Activated CD4-positive, alpha-beta T cell treated with anti-CD3 and anti-CD28 coated beads, Interleukin-2, amount 10 ng/mL, durations not matched to agents 24 days and 14 days (primary cell): ENCODE measurements around the gene THADA. TPM values are rescaled to one million over a fixed set of nuclear protein-coding genes. Genes with fewer than 3 reads are reported as not detected.
A peak's percentile ranks its signal among the peaks of the same experiment; 100 is the strongest.
"Not testable (repeated sequence)": the region's sequence is repeated elsewhere in the genome, so short reads cannot be mapped to it uniquely, and the experiment has no call there.

Source experiments
- DNase-seq: peaks from one replicate; pipeline ENCODE4 v3.0.0; 2022
- H3K27ac Mint-ChIP-seq: one replicate; pipeline ENCODE4 v1.8.0; 2022; ENCODE audit warnings: mild to moderate bottlenecking, mixed read lengths
- H3K27me3 Mint-ChIP-seq: one replicate; pipeline ENCODE4 v1.8.0; 2022; ENCODE audit warnings: mixed read lengths
- H3K36me3 Mint-ChIP-seq: one replicate; pipeline ENCODE4 v1.8.0; 2022; ENCODE audit warnings: low read depth, mild to moderate bottlenecking, mixed read lengths
- H3K4me1 Mint-ChIP-seq: one replicate; pipeline ENCODE4 v1.8.0; 2021; ENCODE audit warnings: mixed read lengths
- H3K4me3 Mint-ChIP-seq: one replicate; pipeline ENCODE4 v1.8.0; 2022; ENCODE audit warnings: mild to moderate bottlenecking, moderate library complexity, mixed read lengths
- H3K9me3 Mint-ChIP-seq: one replicate; pipeline ENCODE4 v1.8.0; 2021; ENCODE audit warnings: mixed read lengths
- intact Hi-C: fragments of 100-400 bp; cut with micrococcal nuclease; formaldehyde crosslinking; loops from one replicate; pipeline ENCODE4 v1.15.1; 2023
- total RNA-seq: library from RNA; stranded (reverse); gene quantifications from 2 replicates; pipeline ENCODE4 v1.2.3, GENCODE V29; 2022

The THADA gene
- total RNA-seq, 1 donor from 2014 or later: 55.4 TPM

- Mint-ChIP-seq H3K27me3 (no peaks in the 10 kb centered on the region), H3K4me1 (peaks cover 8% of the 10 kb centered on the region), H3K27ac (no peak overlapping the region), H3K4me3 (no peak overlapping the region), H3K36me3 (peaks cover 25% of the 10 kb centered on the region), H3K9me3 (no peaks in the 10 kb centered on the region)
- DNase-seq: peak; percentile 56
- intact Hi-C loops: loop anchor here (2.0 to 5.0 kb wide), 3 partner anchors 60 to 596 kb away; no protein-coding TSS in a partner anchor
These were observed 53.4 kb downstream of the THADA start for GRCh38 chr2:43542285-43542933.

GRCh38 chr2:43541165-43541564, 54.7 kb downstream of the THADA start:
- no peak overlapping the region for H3K4me3 Mint-ChIP-seq
- peaks cover 23% of the 10 kb centered on the region for H3K36me3 Mint-ChIP-seq
- DNase-seq: no peak
- H3K27ac Mint-ChIP-seq: no peak overlapping the region
- H3K4me1 Mint-ChIP-seq: peaks cover 12% of the 10 kb centered on the region
- intact Hi-C loops: loop anchor here (2.0 to 5.0 kb wide), 3 partner anchors 18 to 410 kb away; no protein-coding TSS in a partner anchor
- no peaks in the 10 kb centered on the region for H3K27me3 Mint-ChIP-seq
- no peaks in the 10 kb centered on the region for H3K9me3 Mint-ChIP-seq

- intact Hi-C loops: loop anchor here (2.0 to 5.0 kb wide), 3 partner anchors 19 to 409 kb away; no protein-coding TSS in a partner anchor
- Mint-ChIP-seq H3K36me3 (peaks cover 23% of the 10 kb centered on the region), H3K27me3 (no peaks in the 10 kb centered on the region), H3K4me3 (no peak overlapping the region), H3K27ac (no peak overlapping the region), H3K4me1 (peaks cover 12% of the 10 kb centered on the region), H3K9me3 (no peaks in the 10 kb centered on the region)
- no peak for DNase-seq
These were observed 55.6 kb downstream of the THADA start for GRCh38 chr2:43540021-43540779.

- Mint-ChIP-seq H3K27ac (no peak overlapping the region), H3K27me3 (no peaks in the 10 kb centered on the region), H3K4me3 (no peak overlapping the region), H3K4me1 (peaks cover 12% of the 10 kb centered on the region), H3K36me3 (peaks cover 30% of the 10 kb centered on the region), H3K9me3 (no peaks in the 10 kb centered on the region)
- intact Hi-C loops: no loop called here
- no peak for DNase-seq
These were observed 56.4 kb downstream of the THADA start for GRCh38 chr2:43539436-43539835.

- Mint-ChIP-seq H3K27ac (peak overlapping the region; percentile 25), H3K4me1 (peaks cover 12% of the 10 kb centered on the region), H3K27me3 (no peaks in the 10 kb centered on the region), H3K36me3 (peaks cover 32% of the 10 kb centered on the region), H3K4me3 (no peak overlapping the region), H3K9me3 (no peaks in the 10 kb centered on the region)
- intact Hi-C loops: no loop called here
- DNase-seq: no peak
These were observed 57.7 kb downstream of the THADA start for GRCh38 chr2:43538034-43538670.

- DNase-seq: no peak
- intact Hi-C loops: no loop called here
- Mint-ChIP-seq H3K36me3 (peaks cover 40% of the 10 kb centered on the region), H3K9me3 (no peaks in the 10 kb centered on the region), H3K27me3 (no peaks in the 10 kb centered on the region), H3K4me1 (peaks cover 12% of the 10 kb centered on the region), H3K4me3 (no peak overlapping the region), H3K27ac (no peak overlapping the region)
These were observed 58.7 kb downstream of the THADA start for GRCh38 chr2:43537137-43537536.

- intact Hi-C loops: no loop called here
- Mint-ChIP-seq H3K4me3 (no peak overlapping the region), H3K9me3 (no peaks in the 10 kb centered on the region), H3K4me1 (peaks cover 11% of the 10 kb centered on the region), H3K27me3 (no peaks in the 10 kb centered on the region), H3K27ac (no peak overlapping the region), H3K36me3 (peaks cover 45% of the 10 kb centered on the region)
- no peak for DNase-seq
These were observed 61.3 kb downstream of the THADA start for GRCh38 chr2:43534569-43534968.

- intact Hi-C loops, H3K4me3 Mint-ChIP-seq, H3K4me1 Mint-ChIP-seq, H3K27ac Mint-ChIP-seq, H3K27me3 Mint-ChIP-seq, DNase-seq, H3K9me3 Mint-ChIP-seq: not testable (repeated sequence)
- H3K36me3 Mint-ChIP-seq: peaks cover 43% of the 10 kb centered on the region
These were observed 63.3 kb downstream of the THADA start for GRCh38 chr2:43532572-43532971.

GRCh38 chr2:43531251-43531650, 64.6 kb downstream of the THADA start:
- peaks cover 44% of the 10 kb centered on the region for H3K36me3 Mint-ChIP-seq
- peaks cover 3% of the 10 kb centered on the region for H3K9me3 Mint-ChIP-seq
- H3K4me1 Mint-ChIP-seq: peaks cover 2% of the 10 kb centered on the region
- intact Hi-C loops: no loop called here
- no peak overlapping the region for H3K27ac Mint-ChIP-seq
- H3K4me3 Mint-ChIP-seq: no peak overlapping the region
- no peak for DNase-seq
- H3K27me3 Mint-ChIP-seq: no peaks in the 10 kb centered on the region

- Mint-ChIP-seq H3K27ac (no peak overlapping the region), H3K9me3 (peaks cover 24% of the 10 kb centered on the region), H3K4me1 (peaks cover 2% of the 10 kb centered on the region), H3K27me3 (no peaks in the 10 kb centered on the region), H3K36me3 (peaks cover 44% of the 10 kb centered on the region), H3K4me3 (no peak overlapping the region)
- intact Hi-C loops: no loop called here
- DNase-seq: no peak
These were observed 68.8 kb downstream of the THADA start for GRCh38 chr2:43526994-43527393.

GRCh38 chr2:43525506-43525905, 70.3 kb downstream of the THADA start:
- Mint-ChIP-seq H3K27ac (no peak overlapping the region), H3K4me3 (no peak overlapping the region), H3K9me3 (peaks cover 24% of the 10 kb centered on the region), H3K36me3 (peaks cover 39% of the 10 kb centered on the region), H3K4me1 (no peaks in the 10 kb centered on the region), H3K27me3 (no peaks in the 10 kb centered on the region)
- no peak for DNase-seq
- intact Hi-C loops: no loop called here

GRCh38 chr2:43524177-43524965, 71.5 kb downstream of the THADA start:
- Mint-ChIP-seq H3K9me3 (peaks cover 24% of the 10 kb centered on the region), H3K27ac (no peak overlapping the region), H3K4me3 (no peak overlapping the region), H3K4me1 (peaks cover 3% of the 10 kb centered on the region), H3K27me3 (no peaks in the 10 kb centered on the region), H3K36me3 (peaks cover 39% of the 10 kb centered on the region)
- no peak for DNase-seq
- intact Hi-C loops: no loop called here

GRCh38 chr2:43522177-43522576, 73.7 kb downstream of the THADA start:
- peaks cover 24% of the 10 kb centered on the region for H3K9me3 Mint-ChIP-seq
- intact Hi-C loops: no loop called here

More at GRCh38 chr2:43522177-43522576, 73.7 kb downstream of the THADA start:
- H3K27ac Mint-ChIP-seq: no peak overlapping the region
- no peak overlapping the region for H3K4me3 Mint-ChIP-seq
- peaks cover 7% of the 10 kb centered on the region for H3K4me1 Mint-ChIP-seq
- H3K27me3 Mint-ChIP-seq: no peaks in the 10 kb centered on the region
- peaks cover 38% of the 10 kb centered on the region for H3K36me3 Mint-ChIP-seq
- DNase-seq: no peak
